Body of pancreas (tissue), 4 donors: ENCODE results near the gene SPATA13.

ENCODE experiments used
- POLR2A ChIP-seq, 3 donors: fragments of 450-650 bp; IDR thresholded peaks; one replicate each; pipeline ENCODE4 v1.6.1; 2016; ENCODE audit warnings: antibody characterized with exemption in 3 of 3, mild to moderate bottlenecking in 2 of 3
- TF ChIP-seq, protein P1 (sequence below), 7 experiments: fragments of 450-650 bp in 4 of 7; fragments of 200-600 bp in 3 of 7; sonication (generic) in 3 of 7; IDR thresholded peaks; one replicate each; pipeline ENCODE4 v1.5.1; 2016 to 2019; ENCODE audit warnings: antibody characterized with exemption in 7 of 7

DNA sequence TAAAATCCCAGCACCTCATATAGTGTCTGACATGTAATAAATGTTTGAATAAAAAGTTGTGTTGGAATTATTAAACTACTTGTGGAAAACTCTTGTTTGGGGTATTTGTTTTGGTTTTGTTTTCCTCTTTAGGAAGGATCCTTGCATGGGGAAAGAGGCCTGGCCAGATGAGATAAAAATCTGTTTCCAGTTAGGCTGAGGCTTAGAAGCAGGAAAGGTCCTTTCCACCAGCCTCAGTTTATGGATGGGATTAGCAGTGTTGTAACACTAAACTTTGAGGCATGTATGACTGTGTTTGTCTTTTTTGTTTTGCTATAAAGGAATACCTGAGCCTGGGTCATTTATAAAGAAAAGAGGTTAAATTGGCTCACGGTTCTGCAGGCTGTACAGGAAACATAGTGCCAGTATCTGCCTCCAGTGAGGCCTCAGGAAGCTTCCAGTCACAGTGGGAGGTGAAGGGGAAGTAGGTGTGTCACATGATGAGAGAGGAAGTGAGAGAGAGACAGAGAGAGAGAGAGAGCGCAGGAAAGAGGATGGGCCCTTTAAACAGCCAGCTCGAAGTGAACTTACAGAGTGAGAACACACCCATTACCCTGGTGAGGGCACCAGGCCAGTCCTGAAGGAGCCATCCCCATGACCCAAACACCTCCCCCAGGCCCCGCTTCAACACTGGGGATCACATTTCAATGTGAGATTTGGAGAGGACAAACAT, 21.6 kb downstream of the SPATA13 start:
- TF ChIP-seq, protein P1, sequence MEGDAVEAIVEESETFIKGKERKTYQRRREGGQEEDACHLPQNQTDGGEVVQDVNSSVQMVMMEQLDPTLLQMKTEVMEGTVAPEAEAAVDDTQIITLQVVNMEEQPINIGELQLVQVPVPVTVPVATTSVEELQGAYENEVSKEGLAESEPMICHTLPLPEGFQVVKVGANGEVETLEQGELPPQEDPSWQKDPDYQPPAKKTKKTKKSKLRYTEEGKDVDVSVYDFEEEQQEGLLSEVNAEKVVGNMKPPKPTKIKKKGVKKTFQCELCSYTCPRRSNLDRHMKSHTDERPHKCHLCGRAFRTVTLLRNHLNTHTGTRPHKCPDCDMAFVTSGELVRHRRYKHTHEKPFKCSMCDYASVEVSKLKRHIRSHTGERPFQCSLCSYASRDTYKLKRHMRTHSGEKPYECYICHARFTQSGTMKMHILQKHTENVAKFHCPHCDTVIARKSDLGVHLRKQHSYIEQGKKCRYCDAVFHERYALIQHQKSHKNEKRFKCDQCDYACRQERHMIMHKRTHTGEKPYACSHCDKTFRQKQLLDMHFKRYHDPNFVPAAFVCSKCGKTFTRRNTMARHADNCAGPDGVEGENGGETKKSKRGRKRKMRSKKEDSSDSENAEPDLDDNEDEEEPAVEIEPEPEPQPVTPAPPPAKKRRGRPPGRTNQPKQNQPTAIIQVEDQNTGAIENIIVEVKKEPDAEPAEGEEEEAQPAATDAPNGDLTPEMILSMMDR (IDR thresholded peaks at IDR 0.05) = no peak
- no peak for TF ChIP-seq POLR2A (IDR thresholded peaks at IDR 0.05)
